HepG2 (cell line): Measurements from ENCODE around the gene ANKFY1. TPM values are rescaled to one million over a fixed set of nuclear protein-coding genes. Genes with fewer than 3 reads are reported as not detected.
A peak's percentile ranks its signal among the peaks of the same experiment; 100 is the strongest.

Experiments
- ELF1 ChIP-seq: sonication (generic); formaldehyde crosslinking; IDR thresholded peaks from 2 replicates; pipeline ENCODE4 v1.4.0; 2020; ENCODE audit warnings: missing genetic modification reagents
- HCFC1 ChIP-seq: fragments of 150-350 bp; IDR thresholded peaks from 2 replicates; pipeline ENCODE4 v1.6.1; 2014; ENCODE audit warnings: low read depth, low read length
- NCOA1 ChIP-seq: sonication (generic); formaldehyde crosslinking; IDR thresholded peaks from 2 replicates; pipeline ENCODE4 v1.9.0; 2021; ENCODE audit warnings: missing genetic modification reagents
- PRPF4 ChIP-seq: fragments of 200-400 bp; formaldehyde crosslinking; IDR thresholded peaks from 2 replicates; pipeline ENCODE4 v1.6.1; 2016; ENCODE audit warnings: low read length, low read depth; ENCODE audit not compliant: poor library complexity, severe bottlenecking
- SALL1 ChIP-seq: sonication (generic); formaldehyde crosslinking; IDR thresholded peaks from 2 replicates; pipeline ENCODE4 v1.8.0; 2022; ENCODE audit warnings: mild to moderate bottlenecking, missing genetic modification reagents
- SIX1 ChIP-seq: sonication (generic); formaldehyde crosslinking; IDR thresholded peaks from 2 replicates; pipeline ENCODE4 v1.4.0; 2020; ENCODE audit warnings: missing genetic modification reagents, borderline replicate concordance
- ZFAT ChIP-seq: sonication (generic); formaldehyde crosslinking; conservative IDR thresholded peaks from 2 replicates; pipeline ENCODE4 v1.8.1; 2023; ENCODE audit warnings: missing genetic modification reagents, inconsistent platforms
- ZNF501 ChIP-seq: sonication (generic); formaldehyde crosslinking; IDR thresholded peaks from 2 replicates; pipeline ENCODE4 v1.5.1; 2020; ENCODE audit warnings: mild to moderate bottlenecking, moderate library complexity, missing genetic modification reagents
- ZNF737 ChIP-seq: sonication (generic); formaldehyde crosslinking; IDR thresholded peaks from 2 replicates; pipeline ENCODE4 v1.5.0; 2020; ENCODE audit warnings: missing genetic modification reagents, mild to moderate bottlenecking, borderline replicate concordance
- ZNF816 ChIP-seq: sonication (generic); formaldehyde crosslinking; IDR thresholded peaks from 2 replicates; pipeline ENCODE4 v1.8.0; 2022; ENCODE audit warnings: missing genetic modification reagents, mild to moderate bottlenecking, borderline replicate concordance
- ZSCAN31 ChIP-seq: sonication (generic); formaldehyde crosslinking; IDR thresholded peaks from 2 replicates; pipeline ENCODE4 v1.5.0; 2020; ENCODE audit warnings: low read depth, mild to moderate bottlenecking, missing genetic modification reagents
- polyA plus RNA-seq, 8 experiments: library from polyadenylated mRNA; depleted of rRNA in 3 of 8; stranded (reverse) in 7 of 8; unstranded in 1 of 8; fragments of >200 nt; fragmentation: Illumina TruSeq in 4 of 8; extraction: Trizol in 4 of 8; gene quantifications; 2 replicates each; pipeline versions ENCODE4 v1.2.1 to v1.2.3, GENCODE V29; 2011 to 2016; ENCODE audit warnings: low read depth in 4 of 8, missing spikeins in 1 of 8, mixed read lengths in 1 of 8; ENCODE audit not compliant: insufficient read depth in 1 of 8
- total RNA-seq, 5 experiments: library from RNA; depleted of rRNA; stranded (reverse); fragments of >200 nt; fragmentation: Illumina TruSeq; extraction: Trizol; gene quantifications; 2 replicates each; pipeline ENCODE4 v1.2.3, GENCODE V29; 2016; ENCODE audit warnings: low read depth in 1 of 5
- TF ChIP-seq, protein P1 (sequence below): sonication (generic); formaldehyde crosslinking; IDR thresholded peaks from 2 replicates; pipeline ENCODE4 v1.4.0; 2020; ENCODE audit warnings: missing genetic modification reagents, mild to moderate bottlenecking, borderline replicate concordance
- TF ChIP-seq, protein P2 (sequence below): sonication (generic); formaldehyde crosslinking; IDR thresholded peaks from 2 replicates; pipeline ENCODE4 v1.4.0; 2020; ENCODE audit warnings: mild to moderate bottlenecking, missing genetic modification reagents
- TF ChIP-seq, protein P3 (sequence below): sonication (generic); formaldehyde crosslinking; IDR thresholded peaks from 2 replicates; pipeline ENCODE4 v1.8.0; 2022; ENCODE audit warnings: missing genetic modification reagents, low read depth, mild to moderate bottlenecking, borderline replicate concordance
- TF ChIP-seq, protein P4 (sequence below): sonication (generic); formaldehyde crosslinking; IDR thresholded peaks from 2 replicates; pipeline ENCODE4 v1.4.0; 2020; ENCODE audit warnings: missing genetic modification reagents
- TF ChIP-seq, protein P5 (sequence below): IDR thresholded peaks from 2 replicates; pipeline ENCODE4 v1.6.1; 2012; ENCODE audit warnings: low read length, improper control_type of control experiment
- TF ChIP-seq, protein P6 (sequence below): sonication (generic); formaldehyde crosslinking; IDR thresholded peaks from 2 replicates; pipeline ENCODE4 v1.5.0; 2020; ENCODE audit warnings: missing genetic modification reagents

The ANKFY1 gene
- total and polyA plus RNA-seq, 2 of the 13 experiments (the other 11 are each of a cell fraction or from before 2014, with no cell fraction given) = 11.9 to 16.8 TPM

DNA sequence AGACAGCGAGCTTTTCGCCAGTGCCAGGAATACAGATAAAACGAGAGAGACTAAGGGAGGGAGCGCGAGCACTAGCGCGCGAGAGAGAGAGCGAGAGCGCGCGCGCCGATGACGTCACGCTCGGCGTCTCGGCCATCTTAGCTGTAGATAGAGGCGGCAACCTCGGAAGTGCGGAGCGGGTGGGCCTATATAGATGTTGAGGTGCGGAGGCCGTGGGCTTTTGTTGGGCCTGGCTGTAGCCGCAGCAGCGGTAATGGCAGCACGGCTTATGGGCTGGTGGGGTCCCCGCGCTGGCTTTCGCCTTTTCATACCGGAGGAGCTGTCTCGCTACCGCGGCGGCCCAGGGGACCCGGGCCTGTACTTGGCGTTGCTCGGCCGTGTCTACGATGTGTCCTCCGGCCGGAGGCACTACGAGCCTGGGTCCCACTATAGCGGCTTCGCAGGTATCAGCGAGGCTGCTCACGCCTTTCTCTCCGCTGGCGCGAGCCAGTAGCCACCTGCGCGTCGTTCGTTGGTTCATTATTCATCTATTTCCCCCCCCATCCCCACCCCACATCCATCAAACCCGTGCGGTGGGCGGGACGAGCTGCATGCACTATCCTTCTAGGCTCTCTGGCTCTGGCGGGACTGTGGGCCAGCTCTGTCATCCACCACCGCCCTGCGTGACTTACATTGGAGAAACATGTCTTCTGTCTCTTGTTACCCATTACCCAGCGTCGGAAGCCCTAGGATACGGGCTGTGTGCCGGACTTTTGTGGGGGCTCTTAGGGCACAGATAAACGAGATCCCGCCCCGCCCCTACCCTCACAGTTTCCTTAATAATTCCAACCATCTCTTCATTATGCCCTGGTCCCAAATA lies 120.0 kb downstream of the ANKFY1 start (continued):
- TF ChIP-seq, protein P1, sequence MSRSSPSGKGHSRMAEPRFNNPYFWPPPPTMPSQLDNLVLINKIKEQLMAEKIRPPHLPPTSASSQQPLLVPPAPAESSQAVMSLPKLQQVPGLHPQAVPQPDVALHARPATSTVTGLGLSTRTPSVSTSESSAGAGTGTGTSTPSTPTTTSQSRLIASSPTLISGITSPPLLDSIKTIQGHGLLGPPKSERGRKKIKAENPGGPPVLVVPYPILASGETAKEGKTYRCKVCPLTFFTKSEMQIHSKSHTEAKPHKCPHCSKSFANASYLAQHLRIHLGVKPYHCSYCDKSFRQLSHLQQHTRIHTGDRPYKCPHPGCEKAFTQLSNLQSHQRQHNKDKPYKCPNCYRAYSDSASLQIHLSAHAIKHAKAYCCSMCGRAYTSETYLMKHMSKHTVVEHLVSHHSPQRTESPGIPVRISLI (CRISPR knock-in tag) = no peak
- TF ChIP-seq HCFC1 (0 out of 2 replicates have a peak, but pooled peaks have one; percentile 25), ZFAT (CRISPR knock-in tag) (no peak), SALL1 (CRISPR knock-in tag) (peak; percentile 24; the same call in 1 of the 2 replicates), ELF1 (CRISPR knock-in tag) (peak; percentile 73), ZNF737 (CRISPR knock-in tag) (0 out of 2 replicates have a peak, but pooled peaks have one; percentile 70), SIX1 (CRISPR knock-in tag) (0 out of 2 replicates have a peak, but pooled peaks have one; percentile 40), PRPF4 (no peak), ZNF816 (CRISPR knock-in tag) (0 out of 2 replicates have a peak, but pooled peaks have one; percentile 19), ZNF501 (CRISPR knock-in tag) (peak; percentile 14; the same call in 1 of the 2 replicates), ZSCAN31 (CRISPR knock-in tag) (peak; percentile 50; the same call in 1 of the 2 replicates), NCOA1 (CRISPR knock-in tag) (no peak)
- TF ChIP-seq, protein P2, sequence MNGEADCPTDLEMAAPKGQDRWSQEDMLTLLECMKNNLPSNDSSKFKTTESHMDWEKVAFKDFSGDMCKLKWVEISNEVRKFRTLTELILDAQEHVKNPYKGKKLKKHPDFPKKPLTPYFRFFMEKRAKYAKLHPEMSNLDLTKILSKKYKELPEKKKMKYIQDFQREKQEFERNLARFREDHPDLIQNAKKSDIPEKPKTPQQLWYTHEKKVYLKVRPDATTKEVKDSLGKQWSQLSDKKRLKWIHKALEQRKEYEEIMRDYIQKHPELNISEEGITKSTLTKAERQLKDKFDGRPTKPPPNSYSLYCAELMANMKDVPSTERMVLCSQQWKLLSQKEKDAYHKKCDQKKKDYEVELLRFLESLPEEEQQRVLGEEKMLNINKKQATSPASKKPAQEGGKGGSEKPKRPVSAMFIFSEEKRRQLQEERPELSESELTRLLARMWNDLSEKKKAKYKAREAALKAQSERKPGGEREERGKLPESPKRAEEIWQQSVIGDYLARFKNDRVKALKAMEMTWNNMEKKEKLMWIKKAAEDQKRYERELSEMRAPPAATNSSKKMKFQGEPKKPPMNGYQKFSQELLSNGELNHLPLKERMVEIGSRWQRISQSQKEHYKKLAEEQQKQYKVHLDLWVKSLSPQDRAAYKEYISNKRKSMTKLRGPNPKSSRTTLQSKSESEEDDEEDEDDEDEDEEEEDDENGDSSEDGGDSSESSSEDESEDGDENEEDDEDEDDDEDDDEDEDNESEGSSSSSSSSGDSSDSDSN (CRISPR knock-in tag) = peak; percentile 61; the same call in 1 of the 2 replicates
- TF ChIP-seq, protein P3, sequence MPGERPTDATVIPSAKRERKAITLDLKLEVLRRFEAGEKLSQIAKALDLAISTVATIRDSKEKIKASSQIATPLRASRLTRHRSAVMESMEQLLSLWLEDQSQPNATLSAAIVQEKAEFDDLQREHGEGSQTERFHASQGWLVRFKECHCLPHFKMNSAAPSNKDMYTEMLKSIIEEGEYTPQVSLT (CRISPR knock-in tag) = no peak
- TF ChIP-seq, protein P4, sequence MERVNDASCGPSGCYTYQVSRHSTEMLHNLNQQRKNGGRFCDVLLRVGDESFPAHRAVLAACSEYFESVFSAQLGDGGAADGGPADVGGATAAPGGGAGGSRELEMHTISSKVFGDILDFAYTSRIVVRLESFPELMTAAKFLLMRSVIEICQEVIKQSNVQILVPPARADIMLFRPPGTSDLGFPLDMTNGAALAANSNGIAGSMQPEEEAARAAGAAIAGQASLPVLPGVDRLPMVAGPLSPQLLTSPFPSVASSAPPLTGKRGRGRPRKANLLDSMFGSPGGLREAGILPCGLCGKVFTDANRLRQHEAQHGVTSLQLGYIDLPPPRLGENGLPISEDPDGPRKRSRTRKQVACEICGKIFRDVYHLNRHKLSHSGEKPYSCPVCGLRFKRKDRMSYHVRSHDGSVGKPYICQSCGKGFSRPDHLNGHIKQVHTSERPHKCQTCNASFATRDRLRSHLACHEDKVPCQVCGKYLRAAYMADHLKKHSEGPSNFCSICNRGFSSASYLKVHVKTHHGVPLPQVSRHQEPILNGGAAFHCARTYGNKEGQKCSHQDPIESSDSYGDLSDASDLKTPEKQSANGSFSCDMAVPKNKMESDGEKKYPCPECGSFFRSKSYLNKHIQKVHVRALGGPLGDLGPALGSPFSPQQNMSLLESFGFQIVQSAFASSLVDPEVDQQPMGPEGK (CRISPR knock-in tag) = no peak; the same call in none of the 2 replicates
- TF ChIP-seq, protein P5, sequence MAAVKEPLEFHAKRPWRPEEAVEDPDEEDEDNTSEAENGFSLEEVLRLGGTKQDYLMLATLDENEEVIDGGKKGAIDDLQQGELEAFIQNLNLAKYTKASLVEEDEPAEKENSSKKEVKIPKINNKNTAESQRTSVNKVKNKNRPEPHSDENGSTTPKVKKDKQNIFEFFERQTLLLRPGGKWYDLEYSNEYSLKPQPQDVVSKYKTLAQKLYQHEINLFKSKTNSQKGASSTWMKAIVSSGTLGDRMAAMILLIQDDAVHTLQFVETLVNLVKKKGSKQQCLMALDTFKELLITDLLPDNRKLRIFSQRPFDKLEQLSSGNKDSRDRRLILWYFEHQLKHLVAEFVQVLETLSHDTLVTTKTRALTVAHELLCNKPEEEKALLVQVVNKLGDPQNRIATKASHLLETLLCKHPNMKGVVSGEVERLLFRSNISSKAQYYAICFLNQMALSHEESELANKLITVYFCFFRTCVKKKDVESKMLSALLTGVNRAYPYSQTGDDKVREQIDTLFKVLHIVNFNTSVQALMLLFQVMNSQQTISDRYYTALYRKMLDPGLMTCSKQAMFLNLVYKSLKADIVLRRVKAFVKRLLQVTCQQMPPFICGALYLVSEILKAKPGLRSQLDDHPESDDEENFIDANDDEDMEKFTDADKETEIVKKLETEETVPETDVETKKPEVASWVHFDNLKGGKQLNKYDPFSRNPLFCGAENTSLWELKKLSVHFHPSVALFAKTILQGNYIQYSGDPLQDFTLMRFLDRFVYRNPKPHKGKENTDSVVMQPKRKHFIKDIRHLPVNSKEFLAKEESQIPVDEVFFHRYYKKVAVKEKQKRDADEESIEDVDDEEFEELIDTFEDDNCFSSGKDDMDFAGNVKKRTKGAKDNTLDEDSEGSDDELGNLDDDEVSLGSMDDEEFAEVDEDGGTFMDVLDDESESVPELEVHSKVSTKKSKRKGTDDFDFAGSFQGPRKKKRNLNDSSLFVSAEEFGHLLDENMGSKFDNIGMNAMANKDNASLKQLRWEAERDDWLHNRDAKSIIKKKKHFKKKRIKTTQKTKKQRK = no peak
- TF ChIP-seq, protein P6, sequence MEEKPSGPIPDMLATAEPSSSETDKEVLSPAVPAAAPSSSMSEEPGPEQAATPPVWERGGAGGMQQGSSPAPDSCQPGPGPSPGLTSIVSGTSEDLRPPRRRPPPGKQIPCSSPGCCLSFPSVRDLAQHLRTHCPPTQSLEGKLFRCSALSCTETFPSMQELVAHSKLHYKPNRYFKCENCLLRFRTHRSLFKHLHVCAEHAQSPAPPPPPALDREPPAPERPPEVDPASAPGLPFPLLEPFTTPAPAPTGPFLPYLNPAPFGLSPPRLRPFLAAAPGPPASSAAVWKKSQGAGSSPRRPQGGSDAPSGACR (CRISPR knock-in tag) = no peak
